DMS 273 (cell line): Measurements from ENCODE around the gene SMAD6.

ENCODE experiments used
- DNase-seq: peaks from one replicate; lab custom pipeline; 2025; ENCODE audit not compliant: unreplicated experiment; lab: John Stamatoyannopoulos, UW

SMAD6 gene

GRCh38 chr15:66773129-66773873, 71.3 kb downstream of the SMAD6 start:
- no peak for DNase-seq

DNA sequence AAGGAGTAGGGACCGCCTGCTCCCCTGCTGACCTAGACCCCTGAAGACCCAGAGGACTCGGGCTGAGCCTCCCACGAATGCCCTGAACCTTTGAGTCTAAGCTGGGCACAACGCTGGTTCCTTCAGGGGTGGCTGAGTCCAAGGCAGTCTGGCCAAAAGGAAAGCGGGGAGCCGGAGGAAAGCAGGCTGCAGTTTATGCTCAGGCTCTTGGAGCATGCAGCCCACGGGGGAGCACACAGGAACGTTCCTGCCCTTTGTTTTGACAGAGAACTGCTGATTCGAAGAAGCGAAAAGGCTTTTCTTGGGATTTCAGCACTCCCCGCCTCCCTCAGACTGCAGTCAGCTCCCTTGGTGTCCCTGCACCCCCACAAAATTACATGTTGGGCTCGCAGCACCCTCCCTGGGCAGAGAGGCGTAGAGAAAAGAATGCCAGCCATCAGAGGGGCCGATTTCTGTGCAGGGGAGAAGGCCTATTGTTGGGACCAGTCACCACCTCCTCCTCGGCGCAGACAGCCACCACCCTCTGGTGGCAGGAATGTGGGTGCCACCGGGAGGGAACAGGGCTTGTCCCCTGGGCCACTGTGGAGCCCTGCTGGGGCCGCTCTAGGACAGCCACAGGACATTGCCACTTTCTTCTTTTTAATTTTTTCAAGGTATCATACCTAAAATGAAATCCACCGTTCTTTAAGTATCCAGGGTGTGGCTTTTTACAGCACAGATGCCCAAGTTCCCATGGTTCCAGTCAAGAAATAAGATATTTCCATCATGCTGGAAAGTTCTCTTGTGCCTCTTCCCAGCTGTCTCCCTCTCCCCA, 72.2 kb downstream of the SMAD6 start:
- DNase-seq = peak; percentile 69

GRCh38 chr15:66775127-66776105, 73.4 kb downstream of the SMAD6 start:
- DNase-seq = no peak

- no peak for DNase-seq
Observed at GRCh38 chr15:66777054-66777453, 75.0 kb downstream of the SMAD6 start.

DNA sequence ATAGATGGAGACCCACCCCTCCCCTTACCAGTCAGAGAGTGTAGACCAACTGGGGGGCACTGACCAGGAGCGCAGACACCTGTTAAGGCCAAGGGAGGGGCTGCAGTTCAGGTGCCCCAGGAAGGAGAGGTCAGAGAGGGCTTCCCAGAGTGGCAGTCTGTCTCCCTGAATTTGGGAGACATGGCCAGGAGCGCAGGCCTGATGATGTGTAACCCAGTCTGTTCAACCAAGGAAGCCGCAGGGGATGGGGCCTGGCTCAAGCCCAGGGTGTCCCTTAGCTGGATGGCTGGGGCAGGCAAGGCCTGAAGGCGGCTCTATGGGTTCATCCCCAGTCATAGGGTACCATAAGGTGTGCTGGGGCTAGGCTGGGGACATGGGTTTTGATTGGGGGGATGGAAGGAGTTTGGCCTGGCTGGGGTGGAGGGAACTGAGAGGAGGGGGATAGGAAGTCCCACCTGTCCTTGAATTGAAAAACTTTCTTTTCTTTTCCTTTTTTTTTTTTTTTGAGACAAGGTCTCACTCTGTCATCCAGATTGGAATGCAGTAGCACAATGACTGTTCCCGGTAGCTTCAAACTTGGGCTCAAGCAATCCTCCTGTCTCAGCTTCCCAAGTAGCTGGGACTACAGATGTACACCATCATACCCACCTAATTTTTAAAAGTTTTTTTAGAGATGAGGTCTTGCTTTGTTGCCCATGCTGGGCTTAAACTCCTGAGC, 75.7 kb downstream of the SMAD6 start:
- no peak for DNase-seq

- DNase-seq = no peak
Observed at GRCh38 chr15:66778314-66778665, 76.3 kb downstream of the SMAD6 start.

- DNase-seq = no peak
Observed at GRCh38 chr15:66778716-66779115, 76.7 kb downstream of the SMAD6 start.

- DNase-seq = no peak
Observed at GRCh38 chr15:66779331-66780009, 77.4 kb downstream of the SMAD6 start.

- DNase-seq = no peak
Observed at GRCh38 chr15:66780172-66780972, 78.3 kb downstream of the SMAD6 start.

GRCh38 chr15:66780973-66781718, 79.1 kb downstream of the SMAD6 start:
- no peak for DNase-seq

- no peak for DNase-seq
Observed at GRCh38 chr15:66782785-66783184, 80.7 kb downstream of the SMAD6 start.

- no peak for DNase-seq
Observed at GRCh38 chr15:66783314-66783713, 81.3 kb downstream of the SMAD6 start.

DNA sequence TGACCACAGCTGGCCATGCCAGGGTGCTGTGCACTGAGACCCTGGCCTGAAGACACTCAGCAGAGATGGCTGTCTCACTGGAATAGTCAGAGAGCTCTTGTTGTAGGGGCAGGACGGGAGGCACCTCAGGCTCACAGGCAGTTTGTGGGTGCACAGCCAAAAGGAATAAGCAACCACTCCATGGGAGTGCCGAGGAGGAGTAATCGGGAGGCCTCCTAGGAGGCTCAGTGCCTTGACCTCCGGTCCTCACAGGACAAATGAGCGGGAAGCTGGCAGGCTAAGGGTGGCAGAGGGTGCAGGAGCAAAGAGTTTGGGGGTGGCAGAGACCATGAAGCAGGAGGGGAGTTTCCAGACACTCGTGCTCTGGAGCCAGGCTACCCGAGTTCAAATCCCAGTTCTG, 81.7 kb downstream of the SMAD6 start:
- DNase-seq = no peak

DNA sequence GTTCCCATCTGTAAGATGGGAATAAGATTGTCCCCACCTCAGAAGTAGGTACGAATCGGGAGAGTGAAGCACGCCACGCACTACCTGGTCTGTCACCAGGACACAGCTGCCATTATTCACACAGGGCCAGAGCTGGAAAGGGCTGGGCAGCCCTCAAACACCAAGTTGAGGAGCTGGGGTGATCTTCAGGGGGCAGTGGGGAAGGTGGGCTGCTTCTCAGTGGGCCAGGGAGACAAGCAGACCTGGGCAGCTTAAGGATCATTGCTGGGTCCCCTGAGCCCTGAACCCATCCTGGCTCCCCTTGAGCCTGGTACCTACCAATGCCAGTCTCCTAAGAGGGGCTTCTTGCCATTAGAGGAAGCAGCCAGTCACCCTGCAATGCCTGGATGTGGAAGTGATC, 82.1 kb downstream of the SMAD6 start:
- DNase-seq = no peak

GRCh38 chr15:66785637-66786036, 83.6 kb downstream of the SMAD6 start:
- DNase-seq = no peak

DNA sequence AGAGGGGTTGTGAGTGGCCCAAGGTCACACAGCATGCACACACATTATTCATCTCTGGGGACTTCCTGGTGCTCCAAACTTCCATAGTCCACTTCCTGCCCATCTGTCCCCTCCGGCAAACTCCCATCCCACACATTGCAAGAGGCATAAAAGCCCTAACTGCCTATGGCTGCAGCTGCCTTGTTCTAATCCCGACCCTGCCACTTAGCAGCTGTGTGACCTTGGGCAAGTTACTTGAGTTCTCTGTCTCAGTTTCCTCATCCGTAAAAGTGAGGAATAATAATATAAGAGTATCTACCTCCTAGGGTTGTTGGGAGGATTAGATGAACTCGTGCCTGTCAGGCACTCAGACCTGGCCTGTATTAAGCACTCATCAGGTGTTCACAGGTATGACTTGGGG, 84.2 kb downstream of the SMAD6 start:
- DNase-seq = no peak

DNA sequence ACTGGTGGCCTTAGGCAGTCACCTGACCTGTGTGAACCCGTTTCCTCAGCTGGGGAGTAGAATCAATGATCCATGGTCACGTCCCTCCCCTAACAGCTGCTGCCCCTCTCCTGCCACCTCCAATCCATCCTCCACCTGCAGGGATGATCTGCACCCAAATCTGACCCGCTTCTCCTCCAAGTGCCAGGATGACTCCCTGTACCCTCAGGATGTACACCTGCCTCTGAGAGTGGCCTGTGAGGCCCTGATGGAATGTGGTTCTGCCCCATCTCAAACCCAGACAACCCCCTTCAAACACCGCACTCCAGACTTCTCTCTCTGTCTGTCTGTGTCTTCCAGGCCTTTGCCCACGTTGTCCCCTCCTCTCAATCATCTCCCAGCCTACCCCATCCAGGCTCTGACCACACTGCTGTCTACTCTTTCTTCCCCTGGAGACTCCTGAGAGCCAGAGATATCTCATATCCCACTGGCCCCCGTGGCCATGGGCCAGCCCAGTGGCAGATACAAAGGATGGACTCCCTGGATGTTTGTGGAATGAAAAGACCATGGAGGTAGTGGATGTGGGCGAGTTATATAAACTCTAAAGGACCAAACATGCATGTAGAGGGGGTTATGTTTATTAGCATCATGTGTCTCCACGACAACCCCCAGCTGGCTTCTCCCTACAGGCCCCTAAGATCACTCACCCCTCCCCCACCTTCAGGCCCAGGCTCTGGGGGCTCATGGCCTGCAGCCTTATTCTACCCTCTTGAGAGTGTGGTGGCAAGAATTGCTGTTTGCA, 84.9 kb downstream of the SMAD6 start:
- no peak for DNase-seq

- no peak for DNase-seq
Observed at GRCh38 chr15:66787489-66787871, 85.4 kb downstream of the SMAD6 start.
